Measurements from ENCODE around the gene NHLRC1.

DNA sequence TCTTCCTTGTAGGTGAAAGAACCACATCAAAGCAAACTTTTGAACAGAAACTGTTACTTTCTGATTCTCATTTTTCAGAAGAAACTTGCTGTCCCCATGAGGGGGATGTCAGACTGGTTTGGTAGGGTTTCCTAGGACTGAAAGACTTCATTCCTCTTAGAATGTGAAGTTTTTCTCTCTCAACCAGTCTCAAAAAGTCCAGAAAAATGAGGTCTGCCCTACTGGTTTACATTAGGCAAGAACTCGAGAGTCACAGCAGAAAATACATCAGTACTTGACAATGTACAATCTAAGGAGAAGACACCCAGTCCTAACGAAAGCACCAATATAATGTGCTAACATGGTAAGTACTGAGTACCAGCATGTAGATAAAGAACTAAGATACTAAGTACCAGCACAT lies 12.7 kb upstream of the NHLRC1 start:
- no peak for TF ChIP-seq POLR2A (IDR thresholded peaks at IDR 0.05)
- TF ChIP-seq, protein P1, sequence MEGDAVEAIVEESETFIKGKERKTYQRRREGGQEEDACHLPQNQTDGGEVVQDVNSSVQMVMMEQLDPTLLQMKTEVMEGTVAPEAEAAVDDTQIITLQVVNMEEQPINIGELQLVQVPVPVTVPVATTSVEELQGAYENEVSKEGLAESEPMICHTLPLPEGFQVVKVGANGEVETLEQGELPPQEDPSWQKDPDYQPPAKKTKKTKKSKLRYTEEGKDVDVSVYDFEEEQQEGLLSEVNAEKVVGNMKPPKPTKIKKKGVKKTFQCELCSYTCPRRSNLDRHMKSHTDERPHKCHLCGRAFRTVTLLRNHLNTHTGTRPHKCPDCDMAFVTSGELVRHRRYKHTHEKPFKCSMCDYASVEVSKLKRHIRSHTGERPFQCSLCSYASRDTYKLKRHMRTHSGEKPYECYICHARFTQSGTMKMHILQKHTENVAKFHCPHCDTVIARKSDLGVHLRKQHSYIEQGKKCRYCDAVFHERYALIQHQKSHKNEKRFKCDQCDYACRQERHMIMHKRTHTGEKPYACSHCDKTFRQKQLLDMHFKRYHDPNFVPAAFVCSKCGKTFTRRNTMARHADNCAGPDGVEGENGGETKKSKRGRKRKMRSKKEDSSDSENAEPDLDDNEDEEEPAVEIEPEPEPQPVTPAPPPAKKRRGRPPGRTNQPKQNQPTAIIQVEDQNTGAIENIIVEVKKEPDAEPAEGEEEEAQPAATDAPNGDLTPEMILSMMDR (IDR thresholded peaks at IDR 0.05): no peak
- TF ChIP-seq EP300 (IDR thresholded peaks at IDR 0.05): no peak
